ENCODE data around the gene JMJD6. TPM values are rescaled to one million over a fixed set of nuclear protein-coding genes. Genes with fewer than 3 reads are reported as not detected.
"Not testable (repeated sequence)": the region's sequence is repeated elsewhere in the genome, so short reads cannot be mapped to it uniquely, and the experiment has no call there.

JMJD6 gene
- total and polyA plus RNA-seq, 12 donors = 23.5 to 105 (median 41.7) TPM

DNA sequence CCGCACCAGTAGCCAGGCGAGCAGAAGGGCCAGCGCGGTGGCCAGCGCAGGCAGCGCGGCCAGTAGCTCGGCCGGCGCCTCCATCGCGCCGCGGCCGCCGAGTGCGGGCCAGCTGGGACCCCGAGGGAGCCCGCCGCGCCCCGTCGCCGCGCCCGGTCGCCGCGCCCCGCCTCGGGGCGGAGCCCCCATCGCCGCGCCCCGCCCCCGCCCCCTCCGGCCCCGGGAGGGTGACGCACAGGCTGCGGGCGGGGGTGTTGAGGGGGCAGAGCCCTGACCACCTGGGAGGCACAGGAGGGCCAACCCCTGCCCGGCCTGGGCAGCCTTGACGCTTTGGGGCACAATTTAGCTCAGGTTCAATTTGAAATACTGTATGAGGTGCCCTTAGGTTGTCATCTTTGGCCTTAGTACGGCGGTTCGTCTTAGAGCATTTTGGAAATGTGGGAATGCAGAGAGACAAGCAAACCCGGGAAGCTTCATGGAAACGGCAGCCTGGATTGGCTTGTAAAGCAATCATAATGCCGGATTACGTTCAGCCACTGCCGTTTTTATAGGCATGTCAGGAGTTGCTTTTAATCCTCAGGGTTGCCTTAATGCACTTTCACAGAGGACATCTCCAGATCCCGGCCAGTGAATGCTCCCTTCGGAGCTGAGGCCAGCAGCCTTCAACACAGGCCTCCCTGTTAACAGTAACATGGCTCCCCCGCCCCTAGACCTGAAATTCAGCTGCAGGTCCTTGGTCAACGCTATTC, 15.4 kb downstream of the JMJD6 start, which contains the start of gene MXRA7:
Gene MXRA7, minus strand, starts transcription at position 103 of the 749 bp plus-strand sequence. Its CDS starts 19 bp downstream, at position 84.
- peak; percentile 73 to 88 (median 79) for DNase-seq
- Histone ChIP-seq H3K36me3 (replicated peaks in 1 of 2) (peaks cover 0 to 28% of the 10 kb centered on the region in 2 donors), H3K4me1 (replicated peaks in 1 of 2) (peaks cover 36 to 61% of the 10 kb centered on the region in 2 donors), H3K27me3 (no peaks in the 10 kb centered on the region), H3K9me3 (replicated peaks in 1 of 3) (no peaks in the 10 kb centered on the region), H3K27ac (peak within 1 kb of the TSS; percentile 67 to 96 (median 90)), H3K4me3 (peak within 1 kb of the TSS in 2 of 4 donors; percentile 56 to 84)
- intact Hi-C loops (cut with DNase I) = loop anchor here (10.0 kb wide), 2 partner anchors 146 to 156 kb away; a partner anchor contains a TSS
- 4 to 18% (median 9%) methylated on average over 12 to 49 of the region's 56 CpGs for WGBS, 4 donors
- peak in 1 of 2 donors; percentile 31 for TF ChIP-seq POLR2A (IDR thresholded peaks at IDR 0.05)
- TF ChIP-seq, protein P1, sequence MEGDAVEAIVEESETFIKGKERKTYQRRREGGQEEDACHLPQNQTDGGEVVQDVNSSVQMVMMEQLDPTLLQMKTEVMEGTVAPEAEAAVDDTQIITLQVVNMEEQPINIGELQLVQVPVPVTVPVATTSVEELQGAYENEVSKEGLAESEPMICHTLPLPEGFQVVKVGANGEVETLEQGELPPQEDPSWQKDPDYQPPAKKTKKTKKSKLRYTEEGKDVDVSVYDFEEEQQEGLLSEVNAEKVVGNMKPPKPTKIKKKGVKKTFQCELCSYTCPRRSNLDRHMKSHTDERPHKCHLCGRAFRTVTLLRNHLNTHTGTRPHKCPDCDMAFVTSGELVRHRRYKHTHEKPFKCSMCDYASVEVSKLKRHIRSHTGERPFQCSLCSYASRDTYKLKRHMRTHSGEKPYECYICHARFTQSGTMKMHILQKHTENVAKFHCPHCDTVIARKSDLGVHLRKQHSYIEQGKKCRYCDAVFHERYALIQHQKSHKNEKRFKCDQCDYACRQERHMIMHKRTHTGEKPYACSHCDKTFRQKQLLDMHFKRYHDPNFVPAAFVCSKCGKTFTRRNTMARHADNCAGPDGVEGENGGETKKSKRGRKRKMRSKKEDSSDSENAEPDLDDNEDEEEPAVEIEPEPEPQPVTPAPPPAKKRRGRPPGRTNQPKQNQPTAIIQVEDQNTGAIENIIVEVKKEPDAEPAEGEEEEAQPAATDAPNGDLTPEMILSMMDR (IDR thresholded peaks at IDR 0.05) = no peak

DNA sequence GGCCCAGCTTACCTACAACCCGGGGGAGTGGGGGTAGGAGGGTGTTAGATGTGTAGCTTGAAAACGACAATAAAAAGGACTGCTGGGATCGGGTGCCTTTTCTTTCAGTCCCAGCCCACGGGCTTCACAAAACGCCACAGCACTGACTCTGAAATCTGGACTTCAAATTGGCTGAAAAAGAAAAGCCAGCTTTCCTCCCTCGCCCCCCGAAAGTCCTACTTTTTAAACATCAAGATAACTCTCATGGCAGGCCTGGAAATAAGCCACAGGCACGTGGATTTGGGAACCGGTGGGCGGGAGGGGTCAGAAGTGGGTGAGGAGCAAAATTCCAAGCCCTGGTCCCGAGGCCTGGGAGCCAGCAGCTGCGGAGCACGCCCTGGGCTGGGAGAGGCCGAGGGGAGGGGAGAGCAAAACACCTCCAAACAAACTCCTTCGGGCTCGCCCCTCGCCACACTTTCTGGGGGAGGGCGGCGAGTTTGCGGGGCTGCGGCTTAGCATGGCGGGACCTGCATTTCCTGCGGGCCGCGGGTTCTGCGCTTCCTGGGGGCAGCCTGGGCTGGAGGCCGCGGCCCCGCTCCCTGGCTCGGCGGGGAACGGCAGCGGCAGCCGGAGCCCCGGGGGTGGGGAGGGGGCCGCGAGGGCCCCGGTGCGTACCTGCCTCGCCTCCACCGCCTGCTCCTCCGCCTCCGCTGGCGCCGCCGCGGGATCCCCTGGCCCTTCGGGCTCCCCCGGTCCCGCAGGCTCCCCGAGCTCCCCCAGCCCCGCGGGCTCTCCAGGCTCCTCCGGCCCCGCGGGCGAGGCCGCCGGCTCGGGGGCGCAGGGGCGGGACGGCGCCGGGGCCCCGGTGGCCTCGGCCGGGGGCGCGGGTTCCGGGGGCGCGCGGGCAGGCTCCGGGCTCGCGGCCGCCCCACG, 16.2 kb downstream of the JMJD6 start:
- not testable (repeated sequence) for H3K9me3 ChIP-seq (replicated peaks in 1 of 3); H3K27me3 ChIP-seq
- Histone ChIP-seq H3K4me1 (replicated peaks in 1 of 2) (peaks cover 31 to 55% of the 10 kb centered on the region in 2 donors), H3K36me3 (replicated peaks in 1 of 2) (peaks cover 0 to 20% of the 10 kb centered on the region in 2 donors), H3K4me3 (peak overlapping the region in 2 of 4 donors; percentile 56 to 84), H3K27ac (peak overlapping the region; percentile 67 to 96 (median 90))
- DNase-seq = peak in 3 of 7 donors; percentile 42 to 56 (median 52)
- intact Hi-C loops (cut with DNase I) = loop anchor here (10.0 kb wide), 2 partner anchors 145 to 155 kb away; a partner anchor contains a TSS
- TF ChIP-seq POLR2A (IDR thresholded peaks at IDR 0.05) = peak in 1 of 2 donors; percentile 38
- WGBS, 4 donors = 4 to 13% (median 8%) methylated on average over 9 to 47 of the region's 79 CpGs

DNA sequence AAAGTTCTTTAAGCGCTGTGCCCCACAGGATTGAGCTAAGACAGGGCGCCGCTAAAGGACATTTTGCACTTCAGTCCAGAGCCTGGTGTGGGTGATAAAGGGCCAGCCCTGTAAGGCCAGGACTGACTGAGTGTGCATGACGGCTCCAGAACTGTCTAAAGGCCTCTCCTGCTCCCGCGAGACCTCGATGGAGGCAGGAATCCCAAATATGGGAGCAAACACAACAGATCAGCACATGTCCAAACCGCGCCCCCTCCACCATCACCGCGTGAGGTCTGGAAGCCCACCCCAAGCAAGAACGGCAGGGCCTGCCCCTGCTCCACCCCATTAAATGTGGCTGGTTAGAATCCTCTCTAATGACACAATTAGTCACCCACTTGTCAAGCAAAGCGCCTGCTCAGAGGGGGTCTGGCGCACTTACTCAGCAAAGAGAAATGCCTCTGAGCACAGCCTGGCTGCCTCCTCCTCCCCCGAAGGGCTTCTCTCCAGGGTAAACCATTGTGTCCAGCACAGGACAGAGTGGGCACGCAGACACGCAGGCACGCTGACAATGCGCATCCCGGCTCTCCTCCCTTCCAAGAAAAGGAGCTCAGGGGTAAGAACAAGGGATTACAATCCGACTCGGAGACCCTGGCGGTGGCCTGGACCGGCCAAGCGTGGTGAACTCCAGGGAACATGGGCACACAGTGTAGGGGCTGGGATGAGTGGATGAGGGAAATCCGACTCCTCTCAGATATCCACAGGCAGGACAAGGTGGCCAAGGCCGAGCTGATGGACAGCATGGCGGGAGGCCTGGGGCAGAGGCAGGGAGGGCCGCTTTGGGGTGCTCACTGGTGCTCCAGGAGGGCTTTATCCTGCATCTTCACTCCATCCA, 17.1 kb downstream of the JMJD6 start:
- Histone ChIP-seq H3K27ac (peak overlapping the region; percentile 67 to 96 (median 90)), H3K4me3 (peak overlapping the region in 2 of 4 donors; percentile 56 to 84), H3K4me1 (replicated peaks in 1 of 2) (peaks cover 31 to 53% of the 10 kb centered on the region in 2 donors), H3K36me3 (replicated peaks in 1 of 2) (peaks cover 0 to 18% of the 10 kb centered on the region in 2 donors), H3K27me3 (no peaks in the 10 kb centered on the region), H3K9me3 (replicated peaks in 1 of 3) (no peaks in the 10 kb centered on the region)
- TF ChIP-seq, protein P1 (IDR thresholded peaks at IDR 0.05) = peak in 1 of 6 experiments; percentile 13
- peak; percentile 50 to 64 for TF ChIP-seq POLR2A (IDR thresholded peaks at IDR 0.05)
- DNase-seq = peak; percentile 61 to 92 (median 80)
- intact Hi-C loops (cut with DNase I) = no loop called here
- 22 to 49% (median 32%) methylated on average over 13 to 29 of the region's 29 CpGs for WGBS, 4 donors

All from adrenal gland (tissue), 12 donors.